Breast epithelium (tissue), 4 donors: Measurements from ENCODE around the gene NOP53. TPM values are rescaled to one million over a fixed set of nuclear protein-coding genes. Genes with fewer than 3 reads are reported as not detected.
A peak's percentile ranks its signal among the peaks of the same experiment; 100 is the strongest.

Experiments
- DNase-seq, 2 donors: peaks; one replicate each; pipeline ENCODE4 v3.0.0-alpha.2; 2019; ENCODE audit warnings: low spot score in 2 of 2
- H3K27ac ChIP-seq, 2 donors: fragments of 200-600 bp; sonication (generic) in 1 of 2; one replicate each; pipeline ENCODE4 v1.5.1; 2016 to 2019; ENCODE audit warnings: mild to moderate bottlenecking in 1 of 2
- H3K27me3 ChIP-seq, 2 donors: fragments of 200-600 bp; sonication (generic) in 1 of 2; one replicate each; pipeline versions ENCODE4 v1.5.1 to v1.6.0; 2017 to 2019; ENCODE audit warnings: control low read depth in 1 of 2, mild to moderate bottlenecking in 1 of 2
- H3K36me3 ChIP-seq: fragments of 200-600 bp; one replicate; pipeline ENCODE4 v1.5.1; 2019
- H3K4me1 ChIP-seq, 2 donors: fragments of 200-600 bp; sonication (generic); one replicate each; pipeline ENCODE4 v1.5.1; 2016 to 2019; ENCODE audit warnings: control low read depth in 1 of 2
- H3K4me3 ChIP-seq, 3 donors: fragments of 200-600 bp; sonication (generic); 1 replicate in 2 of 3; 2 replicates in 1 of 3; pipeline ENCODE4 v1.5.1; 2016 to 2019; ENCODE audit warnings: mild to moderate bottlenecking in 3 of 3, moderate library complexity in 2 of 3
- H3K9me3 ChIP-seq, 2 donors: fragments of 200-600 bp; sonication (generic) in 1 of 2; one replicate each; pipeline ENCODE4 v1.5.1; 2016 to 2019; ENCODE audit warnings: control low read depth in 1 of 2
- CTCF ChIP-seq, 3 donors: fragments of 450-650 bp; IDR thresholded peaks; one replicate each; pipeline ENCODE4 v1.5.1; 2016 to 2017; ENCODE audit warnings: antibody characterized with exemption in 3 of 3, mild to moderate bottlenecking in 3 of 3, moderate library complexity in 3 of 3
- POLR2A ChIP-seq: fragments of 450-650 bp; IDR thresholded peaks from one replicate; pipeline ENCODE4 v1.6.1; 2016; ENCODE audit warnings: antibody characterized with exemption, mild to moderate bottlenecking, moderate library complexity
- POLR2AphosphoS5 ChIP-seq, 3 donors: sonication (generic); formaldehyde crosslinking; IDR thresholded peaks; one replicate each; pipeline ENCODE4 v1.6.1; 2017; ENCODE audit warnings: antibody characterized with exemption in 3 of 3
- intact Hi-C: fragments of 100-400 bp; cut with DNase I; formaldehyde crosslinking; loops from one replicate; pipeline ENCODE4 v1.15.1; 2023; ENCODE audit warnings: low total_unique reads
- total RNA-seq, 3 donors: library from RNA; depleted of rRNA; stranded (reverse); fragments of >200 nt; gene quantifications; one replicate each; pipeline ENCODE4 v1.1.0, GENCODE V29; 2016

The NOP53 gene
- total RNA-seq, 3 donors from 2014 or later = 391 to 498 (median 457) TPM

- peak; percentile 62 to 82 for DNase-seq
- Histone ChIP-seq H3K4me3 (peak within 1 kb of the TSS; percentile 77 to 96 (median 83)), H3K9me3 (no peaks in the 10 kb centered on the region), H3K27me3 (no peaks in the 10 kb centered on the region), H3K27ac (peak within 1 kb of the TSS; percentile 98 to 99), H3K4me1 (peaks cover 0 to 5% of the 10 kb centered on the region in 2 donors), H3K36me3 (no peaks in the 10 kb centered on the region)
- intact Hi-C loops = no loop called here
- TF ChIP-seq POLR2A (peak; percentile 93), POLR2AphosphoS5 (IDR thresholded peaks at IDR 0.05) (peak; percentile 88 to 96 (median 93)), CTCF (IDR thresholded peaks at IDR 0.05) (peak in 1 of 3 donors; percentile 12)
These were observed 33.0 kb downstream of the NOP53 start, which contains the start of gene SELENOW for GRCh38 chr19:47778049-47778953. Gene SELENOW (plus strand): TSS chr19:47778703. CDS start chr19:47778786, 83 bp downstream.

DNA sequence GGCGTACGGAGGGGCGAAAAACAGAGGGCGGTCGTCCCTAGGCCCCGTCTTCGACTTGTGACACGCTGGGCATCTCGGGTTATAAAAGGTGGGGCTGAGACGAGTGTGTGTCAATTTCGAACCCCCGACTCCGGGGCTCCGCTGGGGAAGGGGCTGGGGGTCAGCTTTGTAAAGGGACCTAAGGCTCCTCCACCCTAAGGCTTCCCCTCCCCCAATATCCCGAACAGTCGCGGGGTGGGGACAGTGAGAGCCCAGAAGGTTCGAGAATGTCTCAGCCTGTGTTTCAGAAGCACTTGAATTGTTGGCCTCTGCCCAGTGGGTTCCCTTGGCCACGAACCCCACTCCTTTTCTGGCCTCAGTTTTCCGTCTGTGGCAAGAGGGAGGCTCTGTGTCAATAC is 33.6 kb downstream of the NOP53 start:
- Histone ChIP-seq H3K4me3 (peak overlapping the region; percentile 77 to 96 (median 83)), H3K36me3 (no peaks in the 10 kb centered on the region), H3K27me3 (no peaks in the 10 kb centered on the region), H3K4me1 (peaks cover 0 to 5% of the 10 kb centered on the region in 2 donors), H3K9me3 (no peaks in the 10 kb centered on the region), H3K27ac (peak overlapping the region; percentile 98 to 99)
- TF ChIP-seq POLR2AphosphoS5 (IDR thresholded peaks at IDR 0.05) = no peak
- TF ChIP-seq POLR2A = no peak
- TF ChIP-seq CTCF (IDR thresholded peaks at IDR 0.05) = no peak
- no peak for DNase-seq
- intact Hi-C loops = no loop called here

GRCh38 chr19:47779524-47780214 is 34.3 kb downstream of the NOP53 start:
- DNase-seq = peak in 1 of 2 donors; percentile 56
- TF ChIP-seq POLR2AphosphoS5 (IDR thresholded peaks at IDR 0.05) (no peak), POLR2A (no peak), CTCF (IDR thresholded peaks at IDR 0.05) (no peak)
- no peaks in the 10 kb centered on the region for H3K9me3 ChIP-seq
- intact Hi-C loops = no loop called here
- peaks cover 0 to 5% of the 10 kb centered on the region in 2 donors for H3K4me1 ChIP-seq
- H3K4me3 ChIP-seq = peak overlapping the region; percentile 77 to 96 (median 83)
- no peaks in the 10 kb centered on the region for H3K36me3 ChIP-seq
- no peaks in the 10 kb centered on the region for H3K27me3 ChIP-seq
- H3K27ac ChIP-seq = peak overlapping the region; percentile 98 to 99

GRCh38 chr19:47780215-47780551 is 34.8 kb downstream of the NOP53 start:
- Histone ChIP-seq H3K9me3 (no peaks in the 10 kb centered on the region), H3K4me1 (peaks cover 0 to 5% of the 10 kb centered on the region in 2 donors), H3K27me3 (no peaks in the 10 kb centered on the region), H3K4me3 (peak overlapping the region; percentile 77 to 96 (median 83)), H3K27ac (peak overlapping the region; percentile 98 to 99), H3K36me3 (no peaks in the 10 kb centered on the region)
- DNase-seq = no peak
- TF ChIP-seq CTCF (IDR thresholded peaks at IDR 0.05) (no peak), POLR2AphosphoS5 (IDR thresholded peaks at IDR 0.05) (no peak), POLR2A (no peak)
- intact Hi-C loops = no loop called here
